ENCODE data around the gene SLC30A5.

DNA sequence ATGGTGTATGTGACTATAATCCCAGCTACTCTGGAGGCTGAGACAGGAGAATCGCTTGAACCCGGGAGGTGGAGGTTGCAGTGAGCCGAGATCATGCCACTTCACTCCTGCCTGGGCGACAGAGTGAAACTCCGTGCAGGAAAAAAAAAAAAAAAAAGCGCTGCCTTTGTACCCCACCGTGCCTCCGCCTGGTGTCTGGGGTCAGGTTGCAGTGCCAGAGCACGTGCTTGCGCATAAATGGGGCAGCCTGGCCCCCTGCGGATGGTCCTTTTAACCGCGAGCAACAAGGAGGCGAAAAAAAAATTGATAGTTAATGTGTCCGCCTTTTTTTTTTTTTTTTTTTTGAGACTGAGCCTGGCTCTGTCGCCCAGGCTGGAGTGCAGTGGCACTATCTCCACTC, 66.8 kb downstream of the SLC30A5 start:
- TF ChIP-seq, protein P1, sequence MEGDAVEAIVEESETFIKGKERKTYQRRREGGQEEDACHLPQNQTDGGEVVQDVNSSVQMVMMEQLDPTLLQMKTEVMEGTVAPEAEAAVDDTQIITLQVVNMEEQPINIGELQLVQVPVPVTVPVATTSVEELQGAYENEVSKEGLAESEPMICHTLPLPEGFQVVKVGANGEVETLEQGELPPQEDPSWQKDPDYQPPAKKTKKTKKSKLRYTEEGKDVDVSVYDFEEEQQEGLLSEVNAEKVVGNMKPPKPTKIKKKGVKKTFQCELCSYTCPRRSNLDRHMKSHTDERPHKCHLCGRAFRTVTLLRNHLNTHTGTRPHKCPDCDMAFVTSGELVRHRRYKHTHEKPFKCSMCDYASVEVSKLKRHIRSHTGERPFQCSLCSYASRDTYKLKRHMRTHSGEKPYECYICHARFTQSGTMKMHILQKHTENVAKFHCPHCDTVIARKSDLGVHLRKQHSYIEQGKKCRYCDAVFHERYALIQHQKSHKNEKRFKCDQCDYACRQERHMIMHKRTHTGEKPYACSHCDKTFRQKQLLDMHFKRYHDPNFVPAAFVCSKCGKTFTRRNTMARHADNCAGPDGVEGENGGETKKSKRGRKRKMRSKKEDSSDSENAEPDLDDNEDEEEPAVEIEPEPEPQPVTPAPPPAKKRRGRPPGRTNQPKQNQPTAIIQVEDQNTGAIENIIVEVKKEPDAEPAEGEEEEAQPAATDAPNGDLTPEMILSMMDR (IDR thresholded peaks at IDR 0.05; ENCODE audit: insufficient read depth, low read length) = no peak
- no peak for TF ChIP-seq POLR2AphosphoS5 (IDR thresholded peaks at IDR 0.05; ENCODE audit: low read depth)
- TF ChIP-seq, protein P2, sequence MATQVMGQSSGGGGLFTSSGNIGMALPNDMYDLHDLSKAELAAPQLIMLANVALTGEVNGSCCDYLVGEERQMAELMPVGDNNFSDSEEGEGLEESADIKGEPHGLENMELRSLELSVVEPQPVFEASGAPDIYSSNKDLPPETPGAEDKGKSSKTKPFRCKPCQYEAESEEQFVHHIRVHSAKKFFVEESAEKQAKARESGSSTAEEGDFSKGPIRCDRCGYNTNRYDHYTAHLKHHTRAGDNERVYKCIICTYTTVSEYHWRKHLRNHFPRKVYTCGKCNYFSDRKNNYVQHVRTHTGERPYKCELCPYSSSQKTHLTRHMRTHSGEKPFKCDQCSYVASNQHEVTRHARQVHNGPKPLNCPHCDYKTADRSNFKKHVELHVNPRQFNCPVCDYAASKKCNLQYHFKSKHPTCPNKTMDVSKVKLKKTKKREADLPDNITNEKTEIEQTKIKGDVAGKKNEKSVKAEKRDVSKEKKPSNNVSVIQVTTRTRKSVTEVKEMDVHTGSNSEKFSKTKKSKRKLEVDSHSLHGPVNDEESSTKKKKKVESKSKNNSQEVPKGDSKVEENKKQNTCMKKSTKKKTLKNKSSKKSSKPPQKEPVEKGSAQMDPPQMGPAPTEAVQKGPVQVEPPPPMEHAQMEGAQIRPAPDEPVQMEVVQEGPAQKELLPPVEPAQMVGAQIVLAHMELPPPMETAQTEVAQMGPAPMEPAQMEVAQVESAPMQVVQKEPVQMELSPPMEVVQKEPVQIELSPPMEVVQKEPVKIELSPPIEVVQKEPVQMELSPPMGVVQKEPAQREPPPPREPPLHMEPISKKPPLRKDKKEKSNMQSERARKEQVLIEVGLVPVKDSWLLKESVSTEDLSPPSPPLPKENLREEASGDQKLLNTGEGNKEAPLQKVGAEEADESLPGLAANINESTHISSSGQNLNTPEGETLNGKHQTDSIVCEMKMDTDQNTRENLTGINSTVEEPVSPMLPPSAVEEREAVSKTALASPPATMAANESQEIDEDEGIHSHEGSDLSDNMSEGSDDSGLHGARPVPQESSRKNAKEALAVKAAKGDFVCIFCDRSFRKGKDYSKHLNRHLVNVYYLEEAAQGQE (IDR thresholded peaks at IDR 0.05; ENCODE audit: insufficient replicate concordance, low read depth) = no peak
- TF ChIP-seq GABPA (IDR thresholded peaks at IDR 0.05; ENCODE audit: low read depth) = no peak
- no peak for TF ChIP-seq SPI1 (IDR thresholded peaks at IDR 0.05; ENCODE audit: borderline replicate concordance, low read depth)
